Neural cell (in vitro differentiated cells): ENCODE data around the gene BBS1. TPM values are rescaled to one million over a fixed set of nuclear protein-coding genes. Genes with fewer than 3 reads are reported as not detected.

Experiments
- H2AFZ ChIP-seq: fragments of 200-600, 300-800 bp; sonication (generic), shearing (Covaris generic); 2 replicates; pipeline ENCODE4 v1.6.0; 2014; ENCODE audit warnings: low read depth, mild to moderate bottlenecking, antibody characterized with exemption, low read length, moderate library complexity
- H3F3A ChIP-seq: fragments of 200-600 bp; shearing (Covaris generic); 2 replicates; pipeline ENCODE4 v1.6.1; 2016; ENCODE audit warnings: mild to moderate bottlenecking, moderate library complexity, mixed read lengths, antibody characterized with exemption, low read length; ENCODE audit not compliant: insufficient read depth, poor library complexity, severe bottlenecking
- H3K27ac ChIP-seq: fragments of 200-600, 300-800 bp; sonication (generic), shearing (Covaris generic); 2 replicates; pipeline ENCODE4 v1.5.1; 2014; ENCODE audit warnings: mild to moderate bottlenecking, low read length, moderate library complexity
- H3K27me3 ChIP-seq: fragments of 300-800, 200-600 bp; sonication (generic), shearing (Covaris generic); 2 replicates; pipeline ENCODE4 v1.6.0; 2014; ENCODE audit warnings: mild to moderate bottlenecking, low read depth, low read length, moderate library complexity; ENCODE audit not compliant: insufficient read depth
- H3K36me3 ChIP-seq: fragments of 300-800, 200-600 bp; sonication (generic), shearing (Covaris generic); 2 replicates; pipeline ENCODE4 v1.5.1; 2014; ENCODE audit warnings: mild to moderate bottlenecking, antibody characterized with exemption, low read length, moderate library complexity; ENCODE audit not compliant: insufficient read depth
- H3K4me2 ChIP-seq: fragments of 300-800, 200-600 bp; sonication (generic), shearing (Covaris generic); 2 replicates; pipeline ENCODE4 v1.6.0; 2014; ENCODE audit warnings: mild to moderate bottlenecking, low read length
- H3K4me3 ChIP-seq: fragments of 300-800, 200-600 bp; sonication (generic), shearing (Covaris generic); 2 replicates; pipeline ENCODE4 v1.5.1; 2014; ENCODE audit warnings: mild to moderate bottlenecking, low read length, moderate library complexity
- H3K79me2 ChIP-seq: fragments of 200-600 bp; shearing (Covaris generic); replicated peaks from 2 replicates; pipeline ENCODE4 v1.6.0; 2014; ENCODE audit warnings: mild to moderate bottlenecking, low read length, moderate library complexity; ENCODE audit not compliant: insufficient read depth
- H3K9ac ChIP-seq: fragments of 300-800, 200-600 bp; sonication (generic), shearing (Covaris generic); 2 replicates; pipeline ENCODE4 v1.6.1; 2016; ENCODE audit warnings: mild to moderate bottlenecking, low read length, mixed read lengths
- H3K9me2 ChIP-seq: fragments of 200-600 bp; shearing (Covaris generic); 2 replicates; pipeline ENCODE4 v1.6.1; 2016; ENCODE audit warnings: mild to moderate bottlenecking, low read length, mixed read lengths; ENCODE audit not compliant: insufficient read depth
- H3K9me3 ChIP-seq: fragments of 200-600, 300-800 bp; sonication (generic), shearing (Covaris generic); 2 replicates; pipeline ENCODE4 v1.6.1; 2016; ENCODE audit warnings: mild to moderate bottlenecking, mixed run types, low read length, moderate library complexity, mixed read lengths
- H4K20me1 ChIP-seq: fragments of 200-600 bp; shearing (Covaris generic); 2 replicates; pipeline ENCODE4 v1.6.1; 2016; ENCODE audit warnings: mild to moderate bottlenecking, mixed run types; ENCODE audit not compliant: insufficient read depth
- CTCF ChIP-seq: fragments of 450-650 bp; IDR thresholded peaks from 2 replicates; pipeline ENCODE4 v1.5.1; 2014; ENCODE audit warnings: antibody characterized with exemption, mild to moderate bottlenecking, moderate library complexity; ENCODE audit not compliant: poor library complexity, severe bottlenecking
- EP300 ChIP-seq: fragments of 450-650 bp; conservative IDR thresholded peaks from 2 replicates; pipeline ENCODE4 v1.6.1; 2014; ENCODE audit warnings: antibody characterized with exemption, mild to moderate bottlenecking, moderate library complexity; ENCODE audit not compliant: poor library complexity, severe bottlenecking
- EZH2 ChIP-seq: fragments of 200-600, 300-800 bp; shearing (Covaris generic), sonication (generic); IDR thresholded peaks from 2 replicates; pipeline ENCODE4 v1.6.1; 2014; ENCODE audit warnings: antibody characterized with exemption, low read length, borderline replicate concordance, mild to moderate bottlenecking; ENCODE audit not compliant: insufficient read depth, poor library complexity, severe bottlenecking
- MXI1 ChIP-seq: fragments of 450-650 bp; conservative IDR thresholded peaks from 2 replicates; pipeline ENCODE4 v1.6.1; 2014; ENCODE audit warnings: antibody characterized with exemption, mild to moderate bottlenecking; ENCODE audit not compliant: poor library complexity, severe bottlenecking
- POLR2AphosphoS5 ChIP-seq: IDR thresholded peaks from 2 replicates; pipeline ENCODE4 v1.6.1; 2012
- RAD21 ChIP-seq: fragments of 450-650 bp; conservative IDR thresholded peaks from 2 replicates; pipeline ENCODE4 v1.6.1; 2014; ENCODE audit warnings: antibody characterized with exemption, mild to moderate bottlenecking, moderate library complexity
- REST ChIP-seq: IDR thresholded peaks from 2 replicates; pipeline ENCODE4 v1.6.1; 2012; ENCODE audit warnings: borderline replicate concordance
- SMC3 ChIP-seq: fragments of 450-650 bp; conservative IDR thresholded peaks from 2 replicates; pipeline ENCODE4 v1.6.1; 2014; ENCODE audit warnings: antibody characterized with exemption, mild to moderate bottlenecking, moderate library complexity; ENCODE audit not compliant: poor library complexity
- TAF1 ChIP-seq: IDR thresholded peaks from 2 replicates; pipeline ENCODE4 v1.6.1; 2012; ENCODE audit warnings: low read depth
- polyA plus RNA-seq: library from polyadenylated mRNA; depleted of rRNA; stranded (reverse); fragments of >200 nt; gene quantifications from 2 replicates; pipeline ENCODE4 v1.2.3, GENCODE V29; 2014

Gene BBS1
- polyA plus RNA-seq, 1 donor from 2014 or later, result 69.5 TPM

GRCh38 chr11:66563832-66564231 is 53.4 kb downstream of the BBS1 start:
- Histone ChIP-seq H4K20me1 (no peaks in the 10 kb centered on the region), H3K9ac (no peak overlapping the region), H3K79me2 (no peaks in the 10 kb centered on the region), H3K9me2 (no peaks in the 10 kb centered on the region), H3K4me2 (no peak overlapping the region), H3K27me3 (no peaks in the 10 kb centered on the region), H3K9me3 (no peaks in the 10 kb centered on the region), H2AFZ (no peak overlapping the region), H3K27ac (no peak overlapping the region), H3K4me3 (no peak overlapping the region), H3F3A (no peaks in the 10 kb centered on the region), H3K36me3 (no peaks in the 10 kb centered on the region)
- TF ChIP-seq EZH2 (no peak), RAD21 (no peak), TAF1 (no peak), CTCF (no peak), MXI1 (no peak), EP300 (no peak), SMC3 (no peak)

GRCh38 chr11:66564538-66564937 is 54.1 kb downstream of the BBS1 start:
- no peaks in the 10 kb centered on the region for H4K20me1 ChIP-seq
- no peaks in the 10 kb centered on the region for H3K36me3 ChIP-seq
- no peak overlapping the region for H3K4me3 ChIP-seq
- H3K79me2 ChIP-seq, result no peaks in the 10 kb centered on the region
- H3K9me3 ChIP-seq, result no peaks in the 10 kb centered on the region
- H2AFZ ChIP-seq, result no peak overlapping the region
- no peaks in the 10 kb centered on the region for H3K9me2 ChIP-seq
- H3K9ac ChIP-seq, result no peak overlapping the region
- no peaks in the 10 kb centered on the region for H3F3A ChIP-seq
- no peak overlapping the region for H3K27ac ChIP-seq
- no peak overlapping the region for H3K4me2 ChIP-seq
- no peaks in the 10 kb centered on the region for H3K27me3 ChIP-seq
- no peak for TF ChIP-seq CTCF
- no peak for TF ChIP-seq SMC3
- no peak for TF ChIP-seq EP300
- TF ChIP-seq REST, result no peak
- TF ChIP-seq EZH2, result no peak
- TF ChIP-seq TAF1, result no peak
- TF ChIP-seq MXI1, result no peak
- TF ChIP-seq POLR2AphosphoS5, result no peak
- TF ChIP-seq RAD21, result no peak
